MG63 (cell line): ENCODE data around the gene PPP1R14C. TPM values are rescaled to one million over a fixed set of nuclear protein-coding genes. Genes with fewer than 3 reads are reported as not detected.

Source experiments
- DNase-seq: peaks from one replicate; pipeline ENCODE4 v3.0.0-alpha.2; 2020
- H3K27me3 ChIP-seq: fragments of 250-450 bp; sonication (Bioruptor Pico); 2 replicates; pipeline ENCODE4 v1.5.1; 2020; ENCODE audit warnings: mild to moderate bottlenecking, moderate library complexity
- H3K36me3 ChIP-seq: fragments of 250-450 bp; sonication (Bioruptor Pico); 2 replicates; pipeline ENCODE4 v1.5.1; 2020; ENCODE audit warnings: mild to moderate bottlenecking, moderate library complexity
- H3K4me3 ChIP-seq: fragments of 250-450 bp; sonication (Bioruptor Pico); 2 replicates; pipeline ENCODE4 v1.5.1; 2020; ENCODE audit warnings: mild to moderate bottlenecking, moderate library complexity
- H3K9me3 ChIP-seq: fragments of 250-450 bp; sonication (Bioruptor Pico); 2 replicates; pipeline ENCODE4 v1.5.1; 2020; ENCODE audit warnings: mild to moderate bottlenecking, moderate library complexity
- total RNA-seq: library from RNA; depleted of rRNA; stranded (reverse); fragments of >200 nt; shearing (Covaris generic); gene quantifications from 2 replicates; pipeline ENCODE4 v1.2.3, GENCODE V29; 2014; ENCODE audit warnings: low replicate concordance

PPP1R14C gene
- total RNA-seq, 1 experiment from 2014 or later = 3.3 TPM

DNA sequence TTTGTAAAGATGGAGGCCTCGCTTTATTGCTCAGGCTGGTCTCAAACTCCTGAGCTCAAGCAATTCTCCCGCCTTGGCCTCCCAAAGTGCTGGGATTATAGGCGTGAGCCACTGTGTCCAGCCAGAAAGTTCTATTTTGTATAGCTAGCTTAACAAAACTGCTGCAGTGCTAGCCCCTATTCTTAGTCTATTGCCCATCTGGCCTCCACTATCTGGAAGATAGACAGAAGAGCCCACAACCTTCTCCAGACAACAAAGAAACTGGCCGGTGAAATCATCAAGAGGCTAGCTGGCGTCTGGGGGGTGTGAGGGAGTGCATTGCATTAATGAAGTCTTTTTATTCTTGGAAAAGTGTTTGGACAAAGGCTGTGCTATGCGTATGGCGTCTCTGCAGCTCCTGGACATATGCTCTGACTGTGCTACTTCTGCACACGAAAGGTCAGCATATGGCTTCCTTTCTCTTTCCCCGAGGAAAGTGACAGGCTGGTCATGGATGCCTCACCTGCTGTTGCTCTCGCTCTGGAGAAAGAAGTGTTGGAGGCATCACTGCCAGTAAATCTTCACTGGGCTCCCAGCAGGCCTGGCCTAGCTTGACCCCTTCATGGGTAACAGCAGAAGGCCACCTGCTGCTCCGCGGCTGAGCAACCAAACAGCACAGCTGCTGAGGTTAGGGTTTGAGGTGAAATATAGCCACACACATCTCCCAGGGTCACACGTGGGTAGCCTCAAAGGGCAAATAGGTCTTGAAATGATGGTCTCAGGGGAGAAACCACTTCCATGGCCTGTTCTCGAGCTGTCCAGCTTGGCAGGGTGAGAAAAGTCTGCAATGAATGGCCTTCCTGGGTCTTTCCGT is 130.8 kb downstream of the PPP1R14C start:
- H3K27me3 ChIP-seq = no peaks in the 10 kb centered on the region
- no peaks in the 10 kb centered on the region for H3K36me3 ChIP-seq
- no peak overlapping the region for H3K4me3 ChIP-seq
- DNase-seq = no peak
- H3K9me3 ChIP-seq = 0 out of 2 replicates have a peak, but pooled peaks cover under 1% of the 10 kb centered on the region

DNA sequence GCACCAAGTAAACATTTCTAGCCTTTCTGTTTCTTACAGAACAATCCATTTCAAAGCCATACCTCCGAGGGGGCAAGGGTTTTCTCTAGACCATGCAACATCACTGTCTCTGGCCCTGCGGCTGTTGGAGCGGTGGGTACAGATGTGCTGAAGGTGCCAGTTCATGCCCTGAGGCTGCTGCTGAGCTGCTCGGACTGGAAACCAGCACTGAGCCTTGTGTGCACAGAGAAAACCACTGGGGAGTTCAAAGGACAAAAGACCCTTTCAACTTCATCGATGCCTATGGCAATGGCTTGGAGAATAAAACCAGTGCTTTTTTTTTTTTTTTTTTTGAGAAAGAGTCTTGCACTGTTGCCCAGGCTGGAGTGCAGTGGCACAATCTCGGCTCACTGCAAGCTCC is 132.6 kb downstream of the PPP1R14C start:
- DNase-seq = no peak
- H3K4me3 ChIP-seq = no peak overlapping the region
- no peaks in the 10 kb centered on the region for H3K36me3 ChIP-seq
- H3K27me3 ChIP-seq = no peaks in the 10 kb centered on the region
- H3K9me3 ChIP-seq = no peaks in the 10 kb centered on the region; the same call in 1 of the 2 replicates

DNA sequence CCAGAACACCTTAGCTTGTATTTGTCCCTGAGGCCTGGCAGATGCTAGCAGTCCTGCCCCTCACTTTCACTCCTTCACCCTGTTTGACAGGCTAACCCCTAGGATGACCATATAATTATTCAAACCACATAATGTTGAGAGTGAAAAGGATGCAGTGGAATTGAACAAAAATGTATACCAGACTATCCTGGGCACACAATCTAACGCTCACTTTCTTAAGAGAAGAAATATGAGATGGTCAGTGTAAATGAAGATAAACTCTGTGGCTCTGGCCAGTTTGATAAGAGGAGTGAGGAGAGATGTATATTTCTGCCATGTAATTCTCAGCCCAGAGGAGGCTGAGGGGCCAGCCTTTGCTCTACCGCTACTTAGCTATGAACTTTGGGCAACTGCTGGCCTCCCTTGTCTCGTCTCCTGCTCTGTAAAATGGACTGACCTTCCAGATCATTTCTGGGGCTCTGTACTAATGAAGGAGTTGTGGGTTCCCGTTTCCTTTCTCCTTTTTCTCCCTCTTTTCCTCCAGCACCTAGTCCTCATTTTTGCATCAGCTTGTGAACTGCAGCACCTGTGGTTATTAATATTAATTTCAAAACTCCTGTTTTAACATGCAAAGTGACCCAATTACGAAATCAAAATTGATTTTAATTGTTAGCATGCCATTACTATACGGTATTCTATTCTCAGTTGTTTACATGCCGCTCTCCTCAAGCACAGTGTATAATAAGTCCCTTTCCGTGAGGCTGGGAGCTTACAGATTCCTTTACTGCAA is 133.5 kb downstream of the PPP1R14C start:
- no peak for DNase-seq
- H3K27me3 ChIP-seq = no peaks in the 10 kb centered on the region
- H3K9me3 ChIP-seq = peaks cover 3% of the 10 kb centered on the region
- no peak overlapping the region for H3K4me3 ChIP-seq
- no peaks in the 10 kb centered on the region for H3K36me3 ChIP-seq

DNA sequence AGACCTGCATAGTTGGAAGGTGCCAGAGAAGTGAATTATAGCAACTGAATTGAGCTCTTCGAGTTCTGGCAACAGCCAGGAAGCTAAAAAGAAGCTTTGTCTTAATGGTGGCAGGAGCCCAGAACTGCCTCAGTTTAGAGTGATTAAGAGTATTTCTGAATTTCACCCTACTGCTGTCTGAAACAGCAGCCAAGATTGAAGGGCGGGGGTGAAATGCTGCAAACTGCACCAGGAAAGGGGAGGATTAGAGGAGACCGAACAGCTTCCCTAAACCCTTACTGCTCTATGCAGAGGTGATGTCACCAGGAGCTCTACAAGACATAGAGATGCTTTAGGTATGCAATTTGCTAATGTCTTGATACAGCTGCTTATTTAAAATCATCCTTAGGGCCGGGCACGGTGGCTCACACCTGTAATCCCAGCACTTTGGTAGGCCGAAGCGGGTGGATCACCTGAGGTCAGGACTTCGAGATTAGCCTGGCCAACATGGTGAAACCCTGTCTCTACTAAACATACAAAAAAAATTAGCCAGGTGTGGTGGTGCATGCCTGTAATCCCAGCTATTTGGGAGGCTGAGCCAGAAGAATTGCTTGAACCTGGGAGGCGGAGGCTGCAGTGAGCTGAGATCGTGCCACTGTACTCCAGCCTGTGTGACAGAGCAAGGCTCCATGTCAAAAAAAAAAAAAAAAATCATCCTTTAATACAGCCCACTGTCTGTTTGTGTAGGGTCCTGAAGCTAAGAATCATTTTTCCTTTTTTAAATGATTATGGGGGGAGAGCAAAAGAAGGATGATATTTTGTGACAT is 134.3 kb downstream of the PPP1R14C start:
- no peak overlapping the region for H3K4me3 ChIP-seq
- H3K9me3 ChIP-seq = peaks cover 7% of the 10 kb centered on the region
- H3K36me3 ChIP-seq = no peaks in the 10 kb centered on the region
- H3K27me3 ChIP-seq = no peaks in the 10 kb centered on the region
- DNase-seq = no peak

DNA sequence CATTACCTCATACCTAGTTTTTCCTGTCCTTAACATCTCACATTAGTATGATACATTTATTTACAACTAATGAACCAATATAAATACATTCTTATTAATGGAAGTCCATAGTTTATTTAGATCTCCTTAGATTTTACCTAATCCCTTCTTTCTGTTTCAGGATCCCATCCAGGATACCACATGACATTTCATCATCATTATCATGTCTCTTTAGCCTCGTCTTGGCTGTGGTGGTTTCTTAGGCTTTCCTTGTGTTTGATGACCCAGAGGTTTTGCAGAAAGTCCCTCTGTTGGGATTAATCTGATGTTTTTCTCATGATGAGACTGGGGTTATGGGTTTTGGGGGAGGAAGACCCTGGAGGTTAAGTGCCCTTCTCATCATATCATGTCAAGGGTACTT is 136.7 kb downstream of the PPP1R14C start:
- H3K9me3 ChIP-seq = peaks cover 18% of the 10 kb centered on the region
- no peaks in the 10 kb centered on the region for H3K36me3 ChIP-seq
- DNase-seq = no peak
- no peak overlapping the region for H3K4me3 ChIP-seq
- H3K27me3 ChIP-seq = no peaks in the 10 kb centered on the region

DNA sequence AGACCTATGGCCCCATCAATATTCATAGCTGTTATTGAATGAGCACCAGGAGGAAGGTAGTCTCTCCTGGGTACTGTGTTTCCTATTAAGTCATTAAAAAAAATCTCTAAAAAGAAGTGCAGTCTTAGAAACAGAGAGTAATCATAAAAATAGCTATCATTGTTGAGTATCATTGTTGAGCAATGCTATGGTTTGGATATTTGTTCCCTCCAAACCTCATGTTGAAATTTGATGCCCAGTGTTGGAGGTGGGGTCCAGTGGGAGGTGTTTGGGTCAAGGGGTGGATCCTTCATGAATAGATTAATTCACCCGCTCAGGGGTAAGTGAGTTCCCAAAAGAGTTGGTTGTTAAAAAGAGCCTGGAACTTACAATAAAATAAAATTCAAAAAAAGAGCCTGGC is 137.9 kb downstream of the PPP1R14C start:
- Histone ChIP-seq H3K36me3 (no peaks in the 10 kb centered on the region), H3K27me3 (no peaks in the 10 kb centered on the region), H3K4me3 (no peak overlapping the region), H3K9me3 (peaks cover 18% of the 10 kb centered on the region)
- DNase-seq = no peak

DNA sequence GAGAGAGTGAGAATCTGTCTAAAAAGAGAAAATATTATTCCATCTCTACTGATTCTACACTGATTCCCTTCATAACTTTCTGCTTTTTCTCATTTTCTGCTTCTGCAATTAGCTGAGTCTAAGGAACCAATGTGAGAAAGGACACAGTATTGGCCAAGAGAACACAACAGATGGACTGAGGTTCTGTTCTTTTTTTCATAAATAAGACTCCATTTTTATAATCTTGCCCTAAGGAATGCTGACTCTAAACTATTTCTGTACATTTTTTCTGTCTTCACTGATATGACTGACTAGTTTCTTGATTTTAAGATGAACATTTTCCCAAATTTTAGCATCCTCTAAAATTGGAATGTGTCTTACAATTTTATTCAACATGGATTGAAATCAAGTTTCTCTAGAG is 138.9 kb downstream of the PPP1R14C start:
- DNase-seq = no peak

DNA sequence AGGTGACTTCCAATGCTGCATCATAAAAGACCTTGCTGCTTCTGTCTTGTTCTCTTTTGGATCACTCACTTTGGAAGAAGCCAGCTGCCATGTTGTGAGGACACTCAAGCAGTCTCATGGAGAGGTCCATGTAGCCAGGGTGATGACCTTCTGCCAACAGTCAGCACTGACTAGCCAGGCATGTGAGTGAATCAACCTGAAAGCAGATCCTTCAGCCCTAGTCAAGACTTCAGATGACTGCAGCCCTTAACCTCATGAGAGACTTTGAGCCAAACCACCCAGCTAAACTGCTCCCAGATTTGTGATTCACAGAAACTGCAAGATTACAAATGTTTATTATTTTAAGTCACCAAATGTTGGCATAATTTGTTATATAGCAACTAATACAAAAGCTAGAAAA is 140.0 kb downstream of the PPP1R14C start:
- H3K27me3 ChIP-seq = no peaks in the 10 kb centered on the region
- H3K9me3 ChIP-seq = peaks cover 18% of the 10 kb centered on the region
- H3K4me3 ChIP-seq = no peak overlapping the region
- H3K36me3 ChIP-seq = no peaks in the 10 kb centered on the region
- peak; percentile 82 for DNase-seq

More for the DNA sequence above, 138.9 kb downstream of the PPP1R14C start:
- Histone ChIP-seq H3K36me3 (no peaks in the 10 kb centered on the region), H3K9me3 (peaks cover 18% of the 10 kb centered on the region), H3K27me3 (no peaks in the 10 kb centered on the region), H3K4me3 (no peak overlapping the region)

DNA sequence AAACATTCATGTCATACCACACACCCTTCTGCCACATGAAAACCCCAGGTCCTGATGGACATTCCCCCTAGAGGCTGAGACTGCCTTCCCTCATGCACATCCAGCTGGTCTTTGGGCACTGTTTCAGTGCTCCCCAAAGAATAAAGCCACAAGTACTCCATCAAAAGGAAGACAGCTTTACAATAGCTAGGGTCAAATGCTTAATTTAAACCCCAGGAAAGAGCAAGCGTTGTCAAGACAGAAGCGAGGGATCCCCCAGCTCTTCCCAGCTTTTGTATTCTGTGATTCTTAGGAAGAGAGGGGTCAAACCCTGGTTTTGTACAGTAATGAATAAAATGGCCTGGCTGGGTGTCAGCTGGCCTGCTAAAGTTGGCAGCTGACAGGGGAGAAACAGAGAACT is 143.6 kb downstream of the PPP1R14C start:
- no peak for DNase-seq
- Histone ChIP-seq H3K4me3 (no peak overlapping the region), H3K9me3 (peaks cover 14% of the 10 kb centered on the region), H3K36me3 (no peaks in the 10 kb centered on the region), H3K27me3 (no peaks in the 10 kb centered on the region)

DNA sequence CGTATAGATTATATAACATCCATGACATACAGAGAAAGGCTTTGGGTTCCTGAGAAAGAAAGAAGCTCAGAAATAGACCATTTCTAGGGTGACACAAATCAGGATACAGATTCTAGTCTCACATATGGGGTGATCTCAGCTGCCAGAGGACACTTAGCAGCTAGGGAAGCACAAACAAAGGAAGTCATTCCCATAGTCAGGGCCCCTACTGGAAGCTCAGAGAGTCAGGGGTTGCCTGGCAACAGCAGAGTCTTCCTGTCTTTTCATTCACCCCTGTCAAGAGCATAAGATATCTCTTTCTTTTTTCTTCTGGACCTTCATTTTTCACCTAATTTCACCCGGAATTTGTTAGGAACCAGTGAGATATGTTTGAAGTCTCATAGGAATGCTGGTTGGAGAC is 144.1 kb downstream of the PPP1R14C start:
- Histone ChIP-seq H3K4me3 (no peak overlapping the region), H3K9me3 (peaks cover 12% of the 10 kb centered on the region), H3K36me3 (no peaks in the 10 kb centered on the region), H3K27me3 (no peaks in the 10 kb centered on the region)
- no peak for DNase-seq

DNA sequence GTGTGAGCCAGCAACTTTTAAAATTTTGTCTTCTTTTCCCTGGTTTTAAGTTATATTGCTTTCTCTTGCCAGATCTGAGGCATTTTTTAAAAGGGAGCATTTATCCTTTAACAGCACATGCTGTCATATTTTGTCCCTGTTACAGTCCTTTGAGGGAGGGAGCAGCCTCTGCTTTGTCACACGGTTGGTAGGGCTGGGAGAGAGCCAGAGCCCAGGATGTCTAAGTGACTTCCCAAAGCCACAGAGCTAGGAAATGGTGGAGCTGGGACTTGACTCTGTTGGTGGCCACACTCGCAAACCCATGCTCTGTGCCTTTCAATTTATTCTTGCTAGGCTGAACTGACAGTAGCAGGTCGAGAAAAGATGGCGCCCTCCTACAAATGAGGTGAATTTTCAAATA is 145.6 kb downstream of the PPP1R14C start:
- Histone ChIP-seq H3K36me3 (no peaks in the 10 kb centered on the region), H3K9me3 (peaks cover 5% of the 10 kb centered on the region), H3K27me3 (no peaks in the 10 kb centered on the region), H3K4me3 (no peak overlapping the region)
- DNase-seq = no peak

DNA sequence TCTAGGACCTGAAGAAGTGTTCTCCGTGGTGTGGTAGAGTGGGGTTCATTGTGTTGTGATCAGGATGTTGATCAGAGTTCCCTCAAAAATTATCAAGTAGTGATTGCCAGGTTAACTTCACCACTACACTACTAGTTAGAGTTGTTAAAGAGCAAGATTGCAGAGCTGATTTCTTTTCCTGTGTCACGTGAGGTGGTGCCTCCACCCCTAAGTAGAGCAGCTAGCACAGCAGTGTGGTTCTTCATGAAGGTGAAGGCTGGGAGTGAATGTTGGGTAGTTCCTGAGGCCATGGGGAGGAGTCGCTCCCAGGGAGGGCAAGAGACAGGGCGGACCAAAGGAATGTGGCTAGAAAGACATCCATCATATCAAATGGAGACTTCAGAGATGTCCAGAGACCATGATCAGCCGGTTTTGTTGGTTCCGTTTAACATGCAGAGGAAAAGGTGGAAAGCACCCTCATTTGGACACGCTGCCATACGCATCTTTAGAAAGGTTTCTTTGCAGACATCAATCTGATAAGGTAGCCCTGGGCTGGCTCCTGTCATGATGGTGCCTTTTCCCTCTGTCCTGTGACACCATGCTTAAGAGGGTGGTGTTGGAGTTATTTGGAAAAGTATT is 146.7 kb downstream of the PPP1R14C start:
- Histone ChIP-seq H3K4me3 (no peak overlapping the region), H3K27me3 (no peaks in the 10 kb centered on the region), H3K36me3 (no peaks in the 10 kb centered on the region), H3K9me3 (no peaks in the 10 kb centered on the region; the same call in 1 of the 2 replicates)
- no peak for DNase-seq

DNA sequence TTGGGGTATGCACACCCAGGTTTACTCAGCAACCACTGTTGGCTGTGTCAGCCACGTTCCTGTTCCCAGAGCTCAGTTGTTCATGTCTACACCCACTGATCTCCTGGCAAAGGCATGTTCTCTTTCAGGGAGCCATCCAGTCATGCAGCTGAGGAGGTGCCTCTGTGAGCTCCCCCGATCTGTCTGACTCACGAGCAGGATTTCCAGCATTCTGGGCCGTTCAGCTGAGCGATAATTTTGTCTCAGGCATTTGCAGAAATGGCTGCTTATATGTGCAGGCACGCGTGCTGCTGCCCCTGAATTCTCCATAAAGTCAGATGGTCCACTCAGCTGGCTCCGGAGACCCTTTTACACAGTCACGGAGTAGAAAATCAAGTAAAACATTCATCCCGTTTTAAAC is 147.6 kb downstream of the PPP1R14C start:
- H3K9me3 ChIP-seq = no peaks in the 10 kb centered on the region; the same call in 1 of the 2 replicates
- H3K4me3 ChIP-seq = no peak overlapping the region
- H3K27me3 ChIP-seq = no peaks in the 10 kb centered on the region
- peak; percentile 52 for DNase-seq
- H3K36me3 ChIP-seq = no peaks in the 10 kb centered on the region

DNA sequence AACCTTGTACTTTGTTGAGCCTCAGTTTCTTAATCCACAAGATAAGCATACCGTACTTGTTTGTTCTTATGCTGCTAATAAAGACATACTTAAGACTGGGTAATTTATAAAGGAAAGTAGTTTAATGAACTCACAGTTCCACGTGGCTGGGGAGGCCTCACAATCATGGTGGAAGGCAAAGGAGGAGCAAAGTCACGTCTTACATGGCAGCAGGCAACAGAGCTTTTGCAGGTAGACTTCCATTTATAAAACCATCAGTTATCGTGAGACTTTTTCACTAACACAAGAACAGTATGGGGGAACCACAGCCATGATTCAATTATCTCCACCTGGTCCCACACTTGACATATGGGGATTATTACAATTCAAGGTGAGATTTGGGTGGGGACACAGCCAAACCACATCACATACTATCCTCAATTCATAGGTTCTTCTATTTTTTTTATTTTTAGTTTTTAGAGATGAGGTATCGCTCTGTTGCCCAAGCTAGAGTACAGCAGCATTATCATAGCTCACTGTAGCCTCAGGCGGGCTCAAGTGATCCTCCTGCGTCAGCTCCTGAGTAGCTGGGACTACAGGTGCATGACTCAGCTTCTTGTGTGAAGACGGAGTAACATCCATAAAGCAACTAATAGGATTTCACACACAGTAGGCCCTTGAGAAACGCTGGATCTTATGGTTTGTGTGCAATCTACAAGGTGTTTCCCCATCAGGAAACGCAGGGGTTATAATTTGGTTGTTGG is 149.3 kb downstream of the PPP1R14C start:
- H3K9me3 ChIP-seq = peaks cover 3% of the 10 kb centered on the region
- H3K4me3 ChIP-seq = no peak overlapping the region
- no peak for DNase-seq
- no peaks in the 10 kb centered on the region for H3K36me3 ChIP-seq
- no peaks in the 10 kb centered on the region for H3K27me3 ChIP-seq

DNA sequence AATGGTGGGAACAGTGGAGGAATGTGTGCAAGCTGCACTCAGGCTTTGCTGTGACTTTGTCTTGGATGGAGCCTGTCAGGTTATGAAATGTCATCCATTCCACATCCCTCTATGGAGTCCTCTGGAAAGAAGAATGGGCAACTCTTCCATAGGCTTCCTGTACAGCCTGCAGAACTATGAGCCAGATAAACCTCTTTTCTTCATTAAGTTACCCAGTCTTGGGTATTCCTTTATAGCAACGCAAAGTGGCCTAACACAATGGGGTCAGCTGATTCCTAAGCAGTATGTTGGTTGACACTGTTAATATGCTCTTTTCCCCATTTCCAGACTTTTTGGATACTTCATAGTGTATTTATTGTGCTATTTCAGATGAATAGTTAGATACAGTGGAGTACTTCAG is 150.2 kb downstream of the PPP1R14C start:
- H3K27me3 ChIP-seq = no peaks in the 10 kb centered on the region
- no peak for DNase-seq
- H3K36me3 ChIP-seq = no peaks in the 10 kb centered on the region
- peaks cover 12% of the 10 kb centered on the region for H3K9me3 ChIP-seq
- H3K4me3 ChIP-seq = no peak overlapping the region
